Transverse colon (tissue), 4 donors: ENCODE results near the gene SSX5.
"Not testable (repeated sequence)": the region's sequence is repeated elsewhere in the genome, so short reads cannot be mapped to it uniquely, and the experiment has no call there.

Experiments
- POLR2A ChIP-seq: fragments of 450-650 bp; IDR thresholded peaks from one replicate; pipeline ENCODE4 v1.6.1; 2016; ENCODE audit warnings: antibody characterized with exemption, mild to moderate bottlenecking, moderate library complexity
- POLR2AphosphoS5 ChIP-seq, 3 donors: sonication (generic); formaldehyde crosslinking; IDR thresholded peaks; one replicate each; pipeline ENCODE4 v1.6.1; 2016; ENCODE audit warnings: antibody characterized with exemption in 3 of 3
- TF ChIP-seq, protein P1 (sequence below), 5 experiments: fragments of 200-600 bp in 3 of 5; fragments of 450-650 bp in 2 of 5; sonication (generic) in 3 of 5; IDR thresholded peaks; 1 replicate in 2 of 5; 2 replicates in 3 of 5; pipeline ENCODE4 v1.5.1; 2016 to 2017; ENCODE audit warnings: antibody characterized with exemption in 5 of 5, inconsistent platforms in 3 of 5, mild to moderate bottlenecking in 2 of 5, moderate library complexity in 1 of 5

- TF ChIP-seq, protein P1, sequence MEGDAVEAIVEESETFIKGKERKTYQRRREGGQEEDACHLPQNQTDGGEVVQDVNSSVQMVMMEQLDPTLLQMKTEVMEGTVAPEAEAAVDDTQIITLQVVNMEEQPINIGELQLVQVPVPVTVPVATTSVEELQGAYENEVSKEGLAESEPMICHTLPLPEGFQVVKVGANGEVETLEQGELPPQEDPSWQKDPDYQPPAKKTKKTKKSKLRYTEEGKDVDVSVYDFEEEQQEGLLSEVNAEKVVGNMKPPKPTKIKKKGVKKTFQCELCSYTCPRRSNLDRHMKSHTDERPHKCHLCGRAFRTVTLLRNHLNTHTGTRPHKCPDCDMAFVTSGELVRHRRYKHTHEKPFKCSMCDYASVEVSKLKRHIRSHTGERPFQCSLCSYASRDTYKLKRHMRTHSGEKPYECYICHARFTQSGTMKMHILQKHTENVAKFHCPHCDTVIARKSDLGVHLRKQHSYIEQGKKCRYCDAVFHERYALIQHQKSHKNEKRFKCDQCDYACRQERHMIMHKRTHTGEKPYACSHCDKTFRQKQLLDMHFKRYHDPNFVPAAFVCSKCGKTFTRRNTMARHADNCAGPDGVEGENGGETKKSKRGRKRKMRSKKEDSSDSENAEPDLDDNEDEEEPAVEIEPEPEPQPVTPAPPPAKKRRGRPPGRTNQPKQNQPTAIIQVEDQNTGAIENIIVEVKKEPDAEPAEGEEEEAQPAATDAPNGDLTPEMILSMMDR (IDR thresholded peaks at IDR 0.05) = not testable (repeated sequence)
- not testable (repeated sequence) for TF ChIP-seq POLR2AphosphoS5 (IDR thresholded peaks at IDR 0.05); POLR2A
Observed at GRCh38 chrX:48214341-48214740, 17.7 kb upstream of the SSX5 start.
